Natural killer cell (primary cell): ENCODE measurements around the gene SMARCC1. TPM values are rescaled to one million over a fixed set of nuclear protein-coding genes. Genes with fewer than 3 reads are reported as not detected.
"Not testable (repeated sequence)": the region's sequence is repeated elsewhere in the genome, so short reads cannot be mapped to it uniquely, and the experiment has no call there.

Experiments used
- ATAC-seq, 3 donors: fragments of 150-1000 bp in 2 of 3; fragments of 200-7000 bp in 1 of 3; cut with Tn5 transposase; 1 replicate in 1 of 3; 2 replicates in 2 of 3; pipeline ENCODE4 v1.10.0; 2021; ENCODE audit warnings: mild to moderate bottlenecking in 2 of 3, moderate library complexity in 2 of 3
- DNase-seq, 2 donors: peaks; one replicate each; pipeline versions ENCODE4 v3.0.0 to v3.0.0-alpha.2; 2013 to 2021; ENCODE audit warnings: mixed read lengths in 1 of 2
- H3K27ac ChIP-seq: one replicate; pipeline ENCODE4 v1.5.1; 2013; ENCODE audit warnings: mild to moderate bottlenecking, low read length
- H3K27me3 ChIP-seq: one replicate; pipeline ENCODE4 v1.6.1; 2013; ENCODE audit warnings: low read length; ENCODE audit not compliant: control insufficient read depth, insufficient read depth
- H3K36me3 ChIP-seq: one replicate; pipeline ENCODE4 v1.6.1; 2013; ENCODE audit warnings: low read length; ENCODE audit not compliant: control insufficient read depth, insufficient read depth
- H3K4me1 ChIP-seq: one replicate; pipeline ENCODE4 v1.6.1; 2013; ENCODE audit warnings: low read length; ENCODE audit not compliant: control insufficient read depth, insufficient read depth
- H3K4me3 ChIP-seq: one replicate; pipeline ENCODE4 v1.5.1; 2013; ENCODE audit warnings: low read length
- H3K9me3 ChIP-seq: one replicate; pipeline ENCODE4 v1.6.1; 2013; ENCODE audit warnings: low read length; ENCODE audit not compliant: control insufficient read depth, insufficient read depth
- H3K27ac Mint-ChIP-seq, 2 donors: one replicate each; pipeline ENCODE4 v1.8.0; 2022; ENCODE audit warnings: mild to moderate bottlenecking in 2 of 2, mixed read lengths in 2 of 2, moderate library complexity in 1 of 2
- H3K27me3 Mint-ChIP-seq, 2 donors: one replicate each; pipeline ENCODE4 v1.8.0; 2022; ENCODE audit warnings: low read depth in 2 of 2, mixed read lengths in 2 of 2
- H3K36me3 Mint-ChIP-seq: one replicate; pipeline ENCODE4 v1.8.0; 2022; ENCODE audit warnings: mixed read lengths
- H3K4me1 Mint-ChIP-seq, 2 donors: one replicate each; pipeline ENCODE4 v1.8.0; 2022; ENCODE audit warnings: mixed read lengths in 2 of 2
- H3K4me3 Mint-ChIP-seq: one replicate; pipeline ENCODE4 v1.8.0; 2022; ENCODE audit warnings: mild to moderate bottlenecking, moderate library complexity, mixed read lengths
- H3K9me3 Mint-ChIP-seq, 2 donors: one replicate each; pipeline ENCODE4 v1.8.0; 2022; ENCODE audit warnings: mixed read lengths in 2 of 2
- CTCF ChIP-seq: fragments of 200-600 bp; IDR thresholded peaks from one replicate; pipeline ENCODE4 v1.8.0; 2022; ENCODE audit warnings: antibody characterized with exemption
- WGBS: methylation state at CpG from one replicate; pipeline ENCODE4 v1.1.7; 2013; ENCODE audit warnings: missing lambda C conversion rate; ENCODE audit not compliant: insufficient coverage; 5-methylcytosine and 5-hydroxymethylcytosine counted together
- intact Hi-C: fragments of 100-400 bp; cut with micrococcal nuclease; formaldehyde crosslinking; loops from one replicate; pipeline ENCODE4 v1.14.2; 2022
- total RNA-seq, 4 donors: library from RNA; stranded (reverse); fragments of 120-200 nt in 1 of 4; gene quantifications; one replicate each; pipeline versions ENCODE4 v1.2.3 to v1.2.4, GENCODE V29; 2013 to 2022

SMARCC1 gene
- total RNA-seq, 3 donors from 2014 or later (not counting 1 experiment from before 2014, with no cell fraction given): 96.1 to 108 (median 102) TPM

- no peak for ATAC-seq
- no peaks in the 10 kb centered on the region for H3K27me3 ChIP-seq
- no peaks in the 10 kb centered on the region for H3K27me3 Mint-ChIP-seq
- H3K4me1 Mint-ChIP-seq: peaks cover 0 to 10% of the 10 kb centered on the region in 2 donors
- H3K36me3 ChIP-seq: peaks cover 66% of the 10 kb centered on the region
- intact Hi-C loops: no loop called here
- no peak overlapping the region for H3K4me3 Mint-ChIP-seq
- peak overlapping the region in 1 of 2 donors; percentile 17 for H3K27ac Mint-ChIP-seq
- peaks cover 7% of the 10 kb centered on the region for H3K36me3 Mint-ChIP-seq
- no peaks in the 10 kb centered on the region for H3K9me3 ChIP-seq
- no peak overlapping the region for H3K4me3 ChIP-seq
- no peak for TF ChIP-seq CTCF
- H3K9me3 Mint-ChIP-seq: no peaks in the 10 kb centered on the region
- DNase-seq: no peak
- WGBS: 91% methylated on average over 7 of the region's 8 CpGs
- H3K27ac ChIP-seq: no peak overlapping the region
- no peaks in the 10 kb centered on the region for H3K4me1 ChIP-seq
Measured at GRCh38 chr3:47731061-47731460, 50.6 kb downstream of the SMARCC1 start.

- H3K27ac ChIP-seq: no peak overlapping the region
- H3K9me3 Mint-ChIP-seq: no peaks in the 10 kb centered on the region
- no peak overlapping the region for H3K27ac Mint-ChIP-seq
- WGBS: 100% methylated on average over 2 of the region's 2 CpGs
- no peak overlapping the region for H3K4me3 ChIP-seq
- no peak for DNase-seq
- peaks cover 31% of the 10 kb centered on the region for H3K36me3 ChIP-seq
- no peaks in the 10 kb centered on the region for H3K36me3 Mint-ChIP-seq
- no peak for TF ChIP-seq CTCF
- H3K27me3 Mint-ChIP-seq: no peaks in the 10 kb centered on the region
- H3K27me3 ChIP-seq: no peaks in the 10 kb centered on the region
- H3K4me1 ChIP-seq: no peaks in the 10 kb centered on the region
- no peak overlapping the region for H3K4me3 Mint-ChIP-seq
- ATAC-seq: no peak
- no peaks in the 10 kb centered on the region for H3K9me3 ChIP-seq
- H3K4me1 Mint-ChIP-seq: peaks cover 0 to 6% of the 10 kb centered on the region in 2 donors
- intact Hi-C loops: no loop called here
Measured at GRCh38 chr3:47722859-47723258, 58.8 kb downstream of the SMARCC1 start.

GRCh38 chr3:47717448-47717847 is 64.2 kb downstream of the SMARCC1 start:
- H3K9me3 Mint-ChIP-seq, H3K4me3 Mint-ChIP-seq, H3K27ac ChIP-seq, intact Hi-C loops, ATAC-seq, H3K36me3 Mint-ChIP-seq, H3K27me3 Mint-ChIP-seq, H3K4me3 ChIP-seq, H3K27ac Mint-ChIP-seq, H3K9me3 ChIP-seq, H3K4me1 ChIP-seq, H3K27me3 ChIP-seq, DNase-seq: not testable (repeated sequence)
- H3K4me1 Mint-ChIP-seq: peaks cover 8 to 19% of the 10 kb centered on the region in 2 donors
- WGBS: 97% methylated on average over 4 of the region's 4 CpGs
- peaks cover 50% of the 10 kb centered on the region for H3K36me3 ChIP-seq

GRCh38 chr3:47716656-47717055 is 65.0 kb downstream of the SMARCC1 start:
- H3K27me3 ChIP-seq: no peaks in the 10 kb centered on the region
- no CpG with 5 or more reads among the region's 1 CpG for WGBS
- H3K9me3 ChIP-seq: no peaks in the 10 kb centered on the region
- H3K27ac ChIP-seq: no peak overlapping the region
- intact Hi-C loops: no loop called here
- H3K36me3 ChIP-seq: peaks cover 51% of the 10 kb centered on the region
- no peaks in the 10 kb centered on the region for H3K27me3 Mint-ChIP-seq
- no peak overlapping the region for H3K27ac Mint-ChIP-seq
- ATAC-seq: no peak
- no peak for DNase-seq
- H3K4me1 ChIP-seq: no peaks in the 10 kb centered on the region
- peaks cover under 1% of the 10 kb centered on the region for H3K36me3 Mint-ChIP-seq
- H3K9me3 Mint-ChIP-seq: no peaks in the 10 kb centered on the region
- no peak for TF ChIP-seq CTCF
- H3K4me1 Mint-ChIP-seq: peaks cover 8 to 19% of the 10 kb centered on the region in 2 donors
- H3K4me3 Mint-ChIP-seq: no peak overlapping the region
- H3K4me3 ChIP-seq: no peak overlapping the region
